T47D (cell line): ENCODE results near the gene TTC8.
"Not testable (repeated sequence)": the region's sequence is repeated elsewhere in the genome, so short reads cannot be mapped to it uniquely, and the experiment has no call there.

Source experiments
- DNase-seq, 2 experiments: peaks; one replicate each; pipeline versions ENCODE4 v3.0.0 to v3.0.0-alpha.2; 2011 to 2012; ENCODE audit warnings: low read depth in 1 of 2, low spot score in 1 of 2
- JUND ChIP-seq: IDR thresholded peaks from 2 replicates; pipeline ENCODE4 v1.6.1; 2012; ENCODE audit warnings: low read depth
- in situ Hi-C: cut with HindIII; loops from 2 replicates; pipeline ENCODE4 v1.10.0; 2016; ENCODE audit warnings: low sequenced_read_pairs, low pct_unique_long_range_greater_than_20kb

TTC8 gene

GRCh38 chr14:88834883-88835431, 10.5 kb downstream of the TTC8 start:
- no peak for DNase-seq

GRCh38 chr14:88835661-88836060, 11.2 kb downstream of the TTC8 start:
- TF ChIP-seq JUND = no peak
- in situ Hi-C loops = no loop called here
- no peak for DNase-seq

More at GRCh38 chr14:88834883-88835431, 10.5 kb downstream of the TTC8 start:
- in situ Hi-C loops = no loop called here
- TF ChIP-seq JUND = no peak

GRCh38 chr14:88837495-88837894, 13.0 kb downstream of the TTC8 start:
- no peak for DNase-seq
- in situ Hi-C loops = no loop called here
- TF ChIP-seq JUND = no peak

GRCh38 chr14:88838015-88838414, 13.6 kb downstream of the TTC8 start:
- in situ Hi-C loops = no loop called here
- DNase-seq = no peak
- TF ChIP-seq JUND = no peak

- TF ChIP-seq JUND = no peak
- DNase-seq = no peak
- in situ Hi-C loops = no loop called here
Measured at GRCh38 chr14:88840926-88841325, 16.5 kb downstream of the TTC8 start.

- in situ Hi-C loops = no loop called here
- DNase-seq = no peak
- TF ChIP-seq JUND = no peak
Measured at GRCh38 chr14:88841741-88842140, 17.3 kb downstream of the TTC8 start.

- in situ Hi-C loops = no loop called here
- TF ChIP-seq JUND = no peak
- DNase-seq = no peak
Measured at GRCh38 chr14:88842414-88842813, 18.0 kb downstream of the TTC8 start.

GRCh38 chr14:88844980-88845491, 20.6 kb downstream of the TTC8 start:
- no peak for TF ChIP-seq JUND
- DNase-seq = no peak
- in situ Hi-C loops = no loop called here

GRCh38 chr14:88848571-88848970, 24.1 kb downstream of the TTC8 start:
- no peak for TF ChIP-seq JUND
- in situ Hi-C loops = no loop called here
- DNase-seq = no peak

GRCh38 chr14:88849716-88850115, 25.3 kb downstream of the TTC8 start:
- no peak for DNase-seq
- TF ChIP-seq JUND = no peak
- in situ Hi-C loops = no loop called here

GRCh38 chr14:88851587-88851986, 27.1 kb downstream of the TTC8 start:
- DNase-seq = no peak
- no peak for TF ChIP-seq JUND
- in situ Hi-C loops = no loop called here

- TF ChIP-seq JUND = no peak
- in situ Hi-C loops = no loop called here
- no peak for DNase-seq
Measured at GRCh38 chr14:88852632-88853031, 28.2 kb downstream of the TTC8 start.

- DNase-seq = no peak
- no peak for TF ChIP-seq JUND
- in situ Hi-C loops = no loop called here
Measured at GRCh38 chr14:88853129-88853528, 28.7 kb downstream of the TTC8 start.

- no peak for TF ChIP-seq JUND
- in situ Hi-C loops = no loop called here
Measured at GRCh38 chr14:88856786-88857366, 32.4 kb downstream of the TTC8 start.

GRCh38 chr14:88857861-88858260, 33.4 kb downstream of the TTC8 start:
- in situ Hi-C loops, DNase-seq: not testable (repeated sequence)

More at GRCh38 chr14:88856786-88857366, 32.4 kb downstream of the TTC8 start:
- no peak for DNase-seq

- DNase-seq, in situ Hi-C loops: not testable (repeated sequence)
Measured at GRCh38 chr14:88859118-88859517, 34.7 kb downstream of the TTC8 start.
